ENCODE results near the gene ARID4B.

- TF ChIP-seq POLR2A (IDR thresholded peaks at IDR 0.05; ENCODE audit: extremely low read depth, insufficient read length) (no peak), MAX (IDR thresholded peaks at IDR 0.05; ENCODE audit: low read depth, low read length) (no peak), CTCF (IDR thresholded peaks at IDR 0.05; ENCODE audit: low read depth, low read length) (no peak)
Measured at GRCh38 chr1:235181561-235182245, 146.3 kb downstream of the ARID4B start.
